ENCODE measurements around the gene EML4. TPM values are rescaled to one million over a fixed set of nuclear protein-coding genes. Genes with fewer than 3 reads are reported as not detected.

Gene EML4
- total and polyA plus RNA-seq, 10 of the 15 experiments (the other 5 are each of a cell fraction or from before 2014, with no cell fraction given): 23.1 to 91.3 (median 77.4) TPM

- BruUV-seq (replicated peaks): no TSS peak
- TF ChIP-seq MEF2B (IDR thresholded peaks at IDR 0.05; ENCODE audit: partially characterized antibody, poor library complexity, severe bottlenecking) (no peak), SRF (IDR thresholded peaks at IDR 0.05; ENCODE audit: low read depth in 2 of 2, low read length in 2 of 2) (no peak), RB1 (IDR thresholded peaks at IDR 0.05; ENCODE audit: borderline replicate concordance) (no peak), BMI1 (IDR thresholded peaks at IDR 0.05; ENCODE audit: borderline replicate concordance) (no peak), BACH1 (IDR thresholded peaks at IDR 0.05; ENCODE audit: borderline replicate concordance) (no peak), EED (IDR thresholded peaks at IDR 0.05; ENCODE audit: low read depth) (no peak), TCF3 (IDR thresholded peaks at IDR 0.05; ENCODE audit: borderline replicate concordance, insufficient read depth, low read depth, low read length) (no peak), HDAC2 (IDR thresholded peaks at IDR 0.05) (no peak), ETV6 (conservative IDR thresholded peaks at IDR 0.05 in 1 of 2, IDR thresholded peaks at IDR 0.05 in 1 of 2; ENCODE audit: borderline replicate concordance in 1 of 2, low read depth in 1 of 2) (no peak), MTA3 (IDR thresholded peaks at IDR 0.05; ENCODE audit: borderline replicate concordance, low read length) (no peak), BCLAF1 (IDR thresholded peaks at IDR 0.05) (no peak), CTCF (IDR thresholded peaks at IDR 0.05 in 2 of 3, conservative IDR thresholded peaks at IDR 0.05 in 1 of 3; ENCODE audit: control insufficient read depth in 2 of 3, extremely low read depth in 1 of 3, insufficient read depth in 1 of 3, low read depth in 3 of 3, low read length in 3 of 3) (no peak), MYB (IDR thresholded peaks at IDR 0.05; ENCODE audit: borderline replicate concordance, low read depth, low read length) (no peak), RAD51 (IDR thresholded peaks at IDR 0.05) (no peak), HDAC6 (IDR thresholded peaks at IDR 0.05; ENCODE audit: unreplicated experiment) (no peak), CHD2 (IDR thresholded peaks at IDR 0.05; ENCODE audit: borderline replicate concordance, low read depth, low read length) (no peak), KLF5 (IDR thresholded peaks at IDR 0.05; ENCODE audit: partially characterized antibody) (no peak), MLLT1 (IDR thresholded peaks at IDR 0.05) (no peak), ZNF24 (IDR thresholded peaks at IDR 0.05) (no peak), WRNIP1 (IDR thresholded peaks at IDR 0.05; ENCODE audit: borderline replicate concordance, low read depth, low read length) (no peak)
- CTCF ChIA-PET: interaction anchor here (0.9 to 3.2 kb wide), 3 partner anchors 11 to 136 kb away, joined by 4 to 11 read pairs (median 8); no protein-coding TSS in a partner anchor
Measured at GRCh38 chr2:42227491-42227890, 58.3 kb downstream of the EML4 start.

More at GRCh38 chr2:42227491-42227890, 58.3 kb downstream of the EML4 start:
- Histone ChIP-seq H3K9me3 (replicated peaks; ENCODE audit: control insufficient read depth, insufficient read depth, low read length) (no peaks in the 10 kb centered on the region), H4K20me1 (ENCODE audit: control insufficient read depth, insufficient read depth) (no peaks in the 10 kb centered on the region), H3K27ac (ENCODE audit: control insufficient read depth, insufficient read depth) (no peak overlapping the region), H3K36me3 (ENCODE audit: control insufficient read depth in 2 of 2, insufficient read depth in 2 of 2, low read length in 1 of 2) (no peaks in the 10 kb centered on the region), H3K4me1 (ENCODE audit: control insufficient read depth, insufficient read depth, low read length) (0 out of 2 replicates have a peak, but pooled peaks cover 5% of the 10 kb centered on the region), H3K27me3 (replicated peaks in 1 of 2; ENCODE audit: control insufficient read depth in 2 of 2, insufficient read depth in 2 of 2, low read length in 1 of 2) (no peaks in the 10 kb centered on the region), H2AFZ (ENCODE audit: control insufficient read depth, low read depth, low read length) (no peak overlapping the region), H3K4me3 (no peak overlapping the region), H3K9ac (ENCODE audit: control insufficient read depth, insufficient read depth, low read length) (no peak overlapping the region), H3K4me2 (ENCODE audit: control insufficient read depth, insufficient read depth) (no peak overlapping the region), H3K79me2 (ENCODE audit: control insufficient read depth, insufficient read depth, low read length) (peaks cover 44% of the 10 kb centered on the region)
- ChIA-PET SMC1A (ENCODE audit: uncharacterized antibody, unreplicated experiment) (interaction anchor here (1.3 to 1.5 kb wide), 2 partner anchors 10 to 12 kb away, joined by 4 to 6 read pairs; no protein-coding TSS in a partner anchor), RAD21 (ENCODE audit: unreplicated experiment) (interaction anchor here (1.5 kb wide), 1 partner anchor 11 kb away, joined by 4 read pairs; no protein-coding TSS in a partner anchor), POLR2A (no interaction called here)
- ATAC-seq (no peak), FAIRE-seq (no peak), DNase-seq (ENCODE audit: low read depth, low spot score) (no peak)
- 100% methylated on average over 2 of the region's 2 CpGs for WGBS (ENCODE audit: insufficient coverage, insufficient replicate concordance, low lambda C conversion rate, missing lambda C conversion rate)
- in situ Hi-C loops (cut with MboI): no loop called here
- intact Hi-C loops (cut with micrococcal nuclease; ENCODE audit: unreplicated experiment): no loop called here
